Prostate gland (tissue), 2 donors: ENCODE measurements around the gene LIMK1. TPM values are rescaled to one million over a fixed set of nuclear protein-coding genes. Genes with fewer than 3 reads are reported as not detected.
A peak's percentile ranks its signal among the peaks of the same experiment; 100 is the strongest.

ENCODE experiments used
- DNase-seq: peaks from one replicate; pipeline ENCODE4 v3.0.0-alpha.2; 2019; ENCODE audit warnings: low spot score
- H3K27ac ChIP-seq, 2 donors: fragments of 200-600 bp; sonication (generic); 2 replicates each; pipeline ENCODE4 v1.5.1; 2017 to 2019
- H3K27me3 ChIP-seq: fragments of 200-600 bp; sonication (generic); replicated peaks from 2 replicates; pipeline ENCODE4 v1.5.1; 2019; ENCODE audit not compliant: insufficient read depth
- H3K36me3 ChIP-seq, 2 donors: fragments of 200-600 bp; sonication (generic); 1 replicate in 1 of 2; 2 replicates in 1 of 2; pipeline versions ENCODE4 v1.5.1 to v1.8.1; 2017 to 2019
- H3K4me1 ChIP-seq: fragments of 200-600 bp; sonication (generic); replicated peaks from 2 replicates; pipeline ENCODE4 v1.5.1; 2019
- H3K4me3 ChIP-seq, 2 donors: fragments of 200-600 bp; sonication (generic); 2 replicates each; pipeline ENCODE4 v1.5.1; 2017 to 2019
- H3K9me3 ChIP-seq: fragments of 200-600 bp; sonication (generic); 2 replicates; pipeline ENCODE4 v1.5.1; 2017
- POLR2A ChIP-seq: fragments of 450-650 bp; IDR thresholded peaks from one replicate; pipeline ENCODE4 v1.6.1; 2016; ENCODE audit warnings: antibody characterized with exemption, mild to moderate bottlenecking
- POLR2AphosphoS5 ChIP-seq: sonication (generic); formaldehyde crosslinking; IDR thresholded peaks from one replicate; pipeline ENCODE4 v1.6.1; 2017; ENCODE audit warnings: antibody characterized with exemption
- WGBS: methylation state at CpG from one replicate; pipeline ENCODE4 v1.1.5; 2018; 5-methylcytosine and 5-hydroxymethylcytosine counted together
- intact Hi-C: fragments of 100-400 bp; cut with DNase I; formaldehyde crosslinking; loops from one replicate; pipeline ENCODE4 v1.14.2; 2022
- total RNA-seq, 2 donors: library from RNA; depleted of rRNA; stranded (reverse); fragments of >200 nt; gene quantifications; one replicate each; pipeline ENCODE4 v1.1.0, GENCODE V29; 2016
- TF ChIP-seq, protein P1 (sequence below), 4 experiments: fragments of 200-600 bp in 2 of 4; fragments of 450-650 bp in 2 of 4; sonication (generic) in 2 of 4; IDR thresholded peaks; 1 replicate in 3 of 4; 2 replicates in 1 of 4; pipeline ENCODE4 v1.5.1; 2016 to 2019; ENCODE audit warnings: antibody characterized with exemption in 4 of 4, mild to moderate bottlenecking in 2 of 4, moderate library complexity in 2 of 4

LIMK1 gene
- total RNA-seq, 2 donors from 2014 or later, result 12.8 to 41.2 TPM

DNA sequence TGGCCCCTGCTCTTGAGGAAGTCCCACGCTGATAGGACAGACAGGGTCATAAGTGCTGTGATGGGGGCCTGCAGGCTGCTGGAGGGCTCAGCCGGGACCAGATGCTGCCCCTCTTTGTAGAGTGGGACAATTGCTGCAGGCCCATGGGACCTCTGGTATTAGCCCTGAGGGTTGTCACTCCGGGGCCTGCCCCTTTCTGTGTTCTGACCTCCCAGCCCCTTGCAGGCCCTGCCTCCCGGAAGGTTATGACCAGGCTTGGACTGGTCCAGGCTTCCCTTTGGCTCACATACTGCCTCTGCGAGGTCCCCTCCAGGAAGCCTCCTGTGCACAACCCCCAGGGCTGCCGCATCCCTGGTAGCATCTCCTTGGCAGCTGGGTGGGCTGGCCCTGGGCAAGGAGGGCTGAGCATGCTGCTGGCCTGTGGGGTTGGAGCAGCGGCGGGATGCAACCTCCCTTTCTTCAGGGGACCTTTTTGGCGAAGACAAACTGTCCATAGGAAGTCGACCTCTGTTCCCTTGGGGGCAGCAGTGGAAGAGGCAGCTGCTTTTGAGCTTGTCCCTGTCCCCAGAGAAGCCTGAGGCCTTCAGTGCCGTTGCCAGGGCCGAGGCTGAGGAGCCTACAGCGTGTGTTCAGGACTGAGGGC is 8.8 kb downstream of the LIMK1 start:
- Histone ChIP-seq H3K4me1 (no peaks in the 10 kb centered on the region), H3K36me3 (no peaks in the 10 kb centered on the region), H3K27me3 (no peaks in the 10 kb centered on the region), H3K4me3 (peak overlapping the region in 1 of 2 donors; percentile 4), H3K9me3 (no peaks in the 10 kb centered on the region), H3K27ac (peak overlapping the region; percentile 57 to 65)
- no peak for DNase-seq
- intact Hi-C loops, result loop anchor here (5.0 kb wide), 1 partner anchor 80 kb away; the partner anchor contains the start of gene EIF4H
- WGBS, result 53% methylated on average over 11 of the region's 13 CpGs
- no peak for TF ChIP-seq POLR2AphosphoS5
- TF ChIP-seq, protein P1, sequence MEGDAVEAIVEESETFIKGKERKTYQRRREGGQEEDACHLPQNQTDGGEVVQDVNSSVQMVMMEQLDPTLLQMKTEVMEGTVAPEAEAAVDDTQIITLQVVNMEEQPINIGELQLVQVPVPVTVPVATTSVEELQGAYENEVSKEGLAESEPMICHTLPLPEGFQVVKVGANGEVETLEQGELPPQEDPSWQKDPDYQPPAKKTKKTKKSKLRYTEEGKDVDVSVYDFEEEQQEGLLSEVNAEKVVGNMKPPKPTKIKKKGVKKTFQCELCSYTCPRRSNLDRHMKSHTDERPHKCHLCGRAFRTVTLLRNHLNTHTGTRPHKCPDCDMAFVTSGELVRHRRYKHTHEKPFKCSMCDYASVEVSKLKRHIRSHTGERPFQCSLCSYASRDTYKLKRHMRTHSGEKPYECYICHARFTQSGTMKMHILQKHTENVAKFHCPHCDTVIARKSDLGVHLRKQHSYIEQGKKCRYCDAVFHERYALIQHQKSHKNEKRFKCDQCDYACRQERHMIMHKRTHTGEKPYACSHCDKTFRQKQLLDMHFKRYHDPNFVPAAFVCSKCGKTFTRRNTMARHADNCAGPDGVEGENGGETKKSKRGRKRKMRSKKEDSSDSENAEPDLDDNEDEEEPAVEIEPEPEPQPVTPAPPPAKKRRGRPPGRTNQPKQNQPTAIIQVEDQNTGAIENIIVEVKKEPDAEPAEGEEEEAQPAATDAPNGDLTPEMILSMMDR (IDR thresholded peaks at IDR 0.05), result no peak
- no peak for TF ChIP-seq POLR2A

DNA sequence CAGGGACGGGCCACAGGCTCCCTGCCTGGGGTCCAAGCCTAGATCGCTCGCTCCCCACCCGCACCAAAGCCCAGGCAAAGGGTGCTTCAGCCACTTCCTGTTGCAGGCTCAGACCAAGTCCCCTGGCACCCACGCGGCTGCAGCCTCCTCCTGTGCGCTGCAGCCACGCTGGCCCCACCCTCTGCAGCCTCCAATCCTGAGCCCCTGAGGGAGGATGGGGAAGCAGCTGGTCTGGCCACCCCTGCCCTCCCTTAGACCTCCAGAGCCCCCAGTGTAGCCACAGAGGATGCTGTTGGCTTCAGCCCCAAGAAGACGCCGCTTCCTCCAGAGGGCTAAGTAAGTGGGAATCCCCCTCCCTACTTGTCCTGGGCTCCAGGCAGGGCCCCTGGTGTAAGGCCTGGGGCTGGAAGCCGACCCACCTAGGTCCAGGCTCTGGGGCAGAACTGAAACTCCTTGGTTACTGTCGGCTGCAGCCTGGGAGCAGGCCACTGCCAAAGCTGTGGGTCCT is 9.4 kb downstream of the LIMK1 start:
- peak overlapping the region in 1 of 2 donors; percentile 4 for H3K4me3 ChIP-seq
- TF ChIP-seq, protein P1 (IDR thresholded peaks at IDR 0.05), result no peak
- TF ChIP-seq POLR2AphosphoS5, result no peak
- 50% methylated on average over 10 of the region's 12 CpGs for WGBS
- no peaks in the 10 kb centered on the region for H3K27me3 ChIP-seq
- peak overlapping the region; percentile 57 to 65 for H3K27ac ChIP-seq
- H3K4me1 ChIP-seq, result no peaks in the 10 kb centered on the region
- H3K36me3 ChIP-seq, result no peaks in the 10 kb centered on the region
- no peak for DNase-seq
- H3K9me3 ChIP-seq, result no peaks in the 10 kb centered on the region
- intact Hi-C loops, result loop anchor here (5.0 kb wide), 1 partner anchor 79 kb away; the partner anchor contains the start of gene EIF4H

DNA sequence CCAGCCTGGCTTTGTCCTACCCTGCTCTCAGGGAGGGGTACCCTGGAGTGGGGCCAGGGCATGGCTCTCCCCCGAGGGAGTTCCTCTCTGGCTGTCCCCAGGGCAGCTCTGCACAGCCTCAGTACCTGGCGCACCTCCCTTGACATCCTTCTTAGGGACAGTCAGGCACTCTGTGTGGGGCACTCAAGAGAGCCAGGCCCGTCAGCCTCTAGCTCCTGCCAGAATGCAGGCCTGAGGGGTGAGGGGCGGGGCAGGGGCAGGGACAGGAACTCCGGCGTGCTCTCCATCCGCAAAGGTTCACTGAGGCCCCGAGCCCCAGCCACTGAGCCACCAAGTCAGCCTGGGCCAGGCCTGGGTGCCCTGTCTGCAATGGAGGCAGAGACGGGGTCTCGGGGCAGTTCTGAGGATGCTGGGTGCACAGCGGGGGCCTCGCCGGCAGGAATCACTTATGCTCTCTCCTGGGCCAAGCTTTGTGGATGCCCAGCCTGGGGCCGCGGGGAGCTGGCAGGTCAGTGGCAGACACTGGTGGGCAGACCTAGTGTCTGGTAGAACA is 10.1 kb downstream of the LIMK1 start:
- TF ChIP-seq, protein P1 (IDR thresholded peaks at IDR 0.05), result no peak
- TF ChIP-seq POLR2AphosphoS5 (no peak), POLR2A (no peak)
- intact Hi-C loops, result loop anchor here (5.0 kb wide), 1 partner anchor 79 kb away; the partner anchor contains the start of gene EIF4H
- no peaks in the 10 kb centered on the region for H3K27me3 ChIP-seq
- peak overlapping the region; percentile 57 to 65 for H3K27ac ChIP-seq
- no peak overlapping the region for H3K4me3 ChIP-seq
- no peaks in the 10 kb centered on the region for H3K4me1 ChIP-seq
- 53% methylated on average over 15 of the region's 15 CpGs for WGBS
- no peak for DNase-seq
- H3K9me3 ChIP-seq, result no peaks in the 10 kb centered on the region
- H3K36me3 ChIP-seq, result no peaks in the 10 kb centered on the region

DNA sequence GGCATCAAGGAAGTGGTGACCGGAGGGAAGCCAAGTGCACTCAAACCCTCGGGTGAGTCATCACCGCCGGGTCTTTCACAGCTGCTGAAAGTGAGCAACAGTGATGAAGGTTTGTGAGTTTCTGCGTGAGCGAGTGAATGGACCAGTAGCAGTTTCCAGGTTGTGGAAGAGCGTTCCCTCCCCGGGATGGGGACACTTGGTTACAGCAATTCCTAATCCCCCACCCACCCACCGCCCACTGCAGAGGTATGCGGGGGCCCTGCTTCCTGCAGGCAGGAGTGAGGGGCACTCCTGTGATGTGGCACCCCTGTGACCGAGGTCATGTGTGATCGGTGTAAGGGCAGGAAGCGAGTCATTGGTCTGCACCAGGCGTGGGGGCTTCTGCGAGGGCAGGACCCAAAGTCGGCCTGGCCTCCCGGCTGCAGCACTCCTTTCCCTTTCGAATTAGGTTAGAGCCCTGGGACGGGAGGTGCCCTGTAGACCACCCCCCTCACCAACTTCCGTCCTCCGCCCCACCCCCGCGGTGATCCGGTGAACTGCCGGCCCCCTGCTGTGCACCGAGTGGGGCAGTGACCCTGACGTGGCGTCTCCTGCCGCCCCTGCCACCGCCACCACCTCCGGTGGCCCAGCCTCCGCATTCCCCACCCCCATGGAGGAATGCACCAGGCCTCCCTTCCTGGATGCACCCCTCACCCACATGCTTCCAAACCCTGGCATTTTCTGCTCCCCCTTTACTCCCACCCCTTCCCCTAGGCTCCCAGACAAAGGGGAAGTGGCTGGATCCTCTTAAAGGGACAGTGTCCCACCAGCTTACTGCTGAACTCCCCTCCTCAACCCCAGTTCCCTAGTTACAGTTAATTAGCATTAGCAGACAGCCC is 10.9 kb downstream of the LIMK1 start:
- intact Hi-C loops, result loop anchor here (5.0 kb wide), 1 partner anchor 78 kb away; the partner anchor contains the start of gene EIF4H
- WGBS, result 26% methylated on average over 27 of the region's 32 CpGs
- H3K27me3 ChIP-seq, result no peaks in the 10 kb centered on the region
- peak overlapping the region; percentile 57 to 65 for H3K27ac ChIP-seq
- H3K9me3 ChIP-seq, result no peaks in the 10 kb centered on the region
- no peaks in the 10 kb centered on the region for H3K4me1 ChIP-seq
- DNase-seq, result peak; percentile 42
- H3K36me3 ChIP-seq, result no peaks in the 10 kb centered on the region
- H3K4me3 ChIP-seq, result peak overlapping the region; percentile 12 to 13
- peak; percentile 37 for TF ChIP-seq POLR2AphosphoS5
- TF ChIP-seq, protein P1 (IDR thresholded peaks at IDR 0.05), result no peak
